Uterus (tissue), 2 donors: ENCODE measurements around the gene ZNF410.

Experiments
- CTCF ChIP-seq, 4 experiments: fragments of 200-600 bp in 2 of 4; fragments of 450-650 bp in 2 of 4; sonication (generic) in 2 of 4; IDR thresholded peaks; one replicate each; pipeline ENCODE4 v1.5.1; 2016 to 2019; ENCODE audit warnings: antibody characterized with exemption in 4 of 4, mild to moderate bottlenecking in 2 of 4, moderate library complexity in 1 of 4
- POLR2A ChIP-seq, 2 donors: fragments of 450-650 bp; IDR thresholded peaks; one replicate each; pipeline ENCODE4 v1.6.1; 2016; ENCODE audit warnings: antibody characterized with exemption in 2 of 2, mild to moderate bottlenecking in 1 of 2, moderate library complexity in 1 of 2

DNA sequence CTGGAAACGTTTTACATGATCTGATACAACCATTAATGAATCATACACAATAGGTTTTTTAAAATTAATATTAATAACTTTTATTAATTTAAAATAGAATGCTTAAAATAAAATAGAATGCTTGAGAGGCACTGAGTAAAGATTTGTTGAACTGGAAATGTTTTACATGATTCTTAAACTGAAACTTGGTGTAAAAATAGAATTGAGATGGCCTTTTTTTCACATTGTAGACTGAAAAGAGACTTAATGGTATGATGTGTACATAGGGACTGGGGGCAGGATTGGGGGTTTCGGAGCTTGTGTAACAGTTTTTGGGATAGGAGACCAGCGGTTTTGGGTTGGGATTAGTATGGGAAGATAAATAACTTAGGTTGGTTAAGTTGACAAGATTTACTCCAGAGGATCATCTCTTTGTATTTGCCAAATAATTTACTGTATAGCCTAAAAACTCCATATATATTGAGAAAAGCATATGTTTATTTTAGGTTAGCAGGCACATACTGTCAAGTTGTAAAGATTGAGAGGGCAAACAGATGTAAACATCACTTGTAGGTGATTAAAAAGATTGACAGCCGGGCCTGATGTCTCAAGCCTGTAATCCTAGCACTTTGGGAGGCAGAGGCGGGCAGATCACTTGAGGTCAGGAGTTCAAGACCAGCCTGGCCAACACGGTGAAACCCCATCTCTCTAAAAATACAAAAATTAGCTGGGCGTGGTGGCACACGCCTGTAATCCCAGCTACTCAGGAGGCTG lies 2.0 kb upstream of the ZNF410 start:
- no peak for TF ChIP-seq CTCF (IDR thresholded peaks at IDR 0.05)
- no peak for TF ChIP-seq POLR2A (IDR thresholded peaks at IDR 0.05)
